HG02610 (cell line): ENCODE data around the gene PCBP1.
"Not testable (repeated sequence)": the region's sequence is repeated elsewhere in the genome, so short reads cannot be mapped to it uniquely, and the experiment has no call there.

Experiments used
- ATAC-seq: cut with Tn5 transposase; IDR thresholded peaks from one replicate; pipeline ENCODE4 v1.9.1; 2021; ENCODE audit warnings: mild to moderate bottlenecking, moderate library complexity; ENCODE audit not compliant: unreplicated experiment

Gene PCBP1

GRCh38 chr2:70095720-70096670, 8.7 kb downstream of the PCBP1 start:
- no peak for ATAC-seq

DNA sequence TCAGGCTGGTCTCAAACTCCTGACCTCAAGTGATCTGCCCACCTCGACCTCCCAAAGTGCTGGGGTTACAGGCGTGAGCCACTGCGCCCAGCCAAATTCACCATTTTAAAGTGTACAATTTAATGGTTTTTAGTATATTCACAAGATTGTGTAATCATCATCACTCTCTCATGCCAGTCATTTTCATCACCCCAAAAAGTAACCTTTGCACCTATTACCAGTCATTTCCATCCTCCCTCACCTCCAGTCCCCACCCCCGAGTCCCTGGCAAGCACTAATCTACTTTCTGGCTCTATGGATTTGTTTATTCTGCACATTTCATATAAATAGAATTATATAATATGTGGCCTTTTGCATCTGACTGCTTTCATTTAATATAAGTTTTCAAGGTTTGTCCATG, 10.8 kb downstream of the PCBP1 start:
- ATAC-seq: no peak

DNA sequence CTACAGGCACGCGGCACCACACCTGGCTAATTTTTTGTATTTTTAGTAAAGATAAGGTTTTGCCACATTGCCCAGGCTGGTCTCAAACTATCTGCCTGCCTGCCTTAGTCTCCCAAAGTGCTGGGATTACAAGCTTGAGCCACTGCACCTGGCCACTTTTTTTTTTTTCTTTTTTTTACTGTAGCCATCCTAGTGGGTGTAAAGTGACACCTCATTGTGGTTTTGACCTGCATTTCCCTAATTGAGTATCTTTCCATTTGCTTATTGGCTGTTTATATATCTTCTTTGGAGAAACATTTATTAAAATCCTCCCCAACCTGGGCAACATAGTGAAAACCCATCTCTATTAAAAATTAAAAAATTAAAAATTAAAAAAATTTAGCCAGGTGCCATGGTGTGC, 12.0 kb downstream of the PCBP1 start:
- no peak for ATAC-seq

GRCh38 chr2:70101174-70101573, 13.9 kb downstream of the PCBP1 start:
- ATAC-seq: no peak

GRCh38 chr2:70101686-70102085, 14.4 kb downstream of the PCBP1 start:
- not testable (repeated sequence) for ATAC-seq

- not testable (repeated sequence) for ATAC-seq
Observed at GRCh38 chr2:70102323-70102905, 15.1 kb downstream of the PCBP1 start.

DNA sequence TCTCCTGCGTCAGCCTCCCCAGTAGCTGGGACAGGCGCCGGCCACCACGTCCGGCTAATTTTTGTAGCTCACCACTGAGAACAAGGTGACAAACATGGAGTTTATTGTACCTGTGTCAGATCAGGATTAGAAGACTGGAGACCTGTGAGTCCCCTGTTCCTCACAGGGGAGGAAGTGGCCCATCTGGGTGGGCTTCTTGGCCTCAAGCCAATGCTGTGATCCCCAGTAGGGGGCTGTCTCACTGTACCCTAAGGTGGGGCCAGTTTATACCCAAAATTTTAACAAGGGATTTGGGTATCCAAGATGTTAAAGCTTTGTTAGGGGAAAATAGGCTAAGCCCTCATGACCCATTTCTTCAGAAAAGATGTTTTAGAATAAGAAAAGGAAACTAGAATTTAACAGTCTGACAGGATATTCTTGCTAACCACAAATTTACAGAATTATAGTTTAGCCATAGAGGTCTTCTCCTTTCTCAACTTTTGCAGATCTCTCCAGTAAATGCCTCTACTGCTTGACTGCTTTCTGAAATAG, 16.3 kb downstream of the PCBP1 start:
- no peak for ATAC-seq

DNA sequence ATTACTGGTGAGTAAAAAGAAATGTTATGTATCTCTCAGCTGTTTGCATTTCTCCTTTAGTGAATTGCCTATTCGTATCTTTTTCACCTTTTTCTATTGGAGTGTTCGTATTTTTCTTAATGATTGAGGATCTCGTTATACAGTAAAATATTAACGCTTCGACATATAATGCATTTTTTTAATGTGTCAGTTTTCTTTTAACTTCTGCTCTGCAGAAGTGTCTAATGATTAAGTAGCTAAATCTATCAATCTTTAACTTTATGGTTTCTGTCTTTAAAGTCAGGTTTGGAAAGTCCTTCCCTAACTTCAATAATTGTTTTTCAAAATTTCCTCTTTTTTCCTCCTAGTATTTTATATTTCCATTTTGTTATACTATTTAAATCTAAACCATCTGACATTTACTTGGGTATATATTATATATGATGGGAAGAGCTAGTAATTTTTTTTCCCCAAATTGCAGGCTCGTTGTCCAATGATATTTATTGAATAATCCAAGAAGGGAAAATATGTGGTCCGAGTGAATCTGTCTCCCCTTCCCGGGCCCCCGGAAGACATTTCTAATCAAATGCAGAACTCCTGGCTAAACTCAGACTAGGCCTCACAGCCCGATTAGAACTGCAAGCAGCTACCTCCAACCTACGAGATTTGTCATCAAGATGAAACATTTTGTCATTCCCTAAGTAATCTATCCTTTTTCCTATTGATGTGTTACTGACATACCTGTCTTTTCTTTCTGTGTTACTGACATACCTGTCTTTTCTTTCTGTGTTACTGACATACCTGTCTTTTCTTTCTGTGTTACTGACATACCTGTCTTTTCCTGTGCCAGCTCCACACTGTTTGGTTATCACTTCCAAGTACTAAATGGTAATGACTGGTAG, 17.2 kb downstream of the PCBP1 start:
- ATAC-seq: no peak

GRCh38 chr2:70106138-70106537, 18.9 kb downstream of the PCBP1 start:
- not testable (repeated sequence) for ATAC-seq

DNA sequence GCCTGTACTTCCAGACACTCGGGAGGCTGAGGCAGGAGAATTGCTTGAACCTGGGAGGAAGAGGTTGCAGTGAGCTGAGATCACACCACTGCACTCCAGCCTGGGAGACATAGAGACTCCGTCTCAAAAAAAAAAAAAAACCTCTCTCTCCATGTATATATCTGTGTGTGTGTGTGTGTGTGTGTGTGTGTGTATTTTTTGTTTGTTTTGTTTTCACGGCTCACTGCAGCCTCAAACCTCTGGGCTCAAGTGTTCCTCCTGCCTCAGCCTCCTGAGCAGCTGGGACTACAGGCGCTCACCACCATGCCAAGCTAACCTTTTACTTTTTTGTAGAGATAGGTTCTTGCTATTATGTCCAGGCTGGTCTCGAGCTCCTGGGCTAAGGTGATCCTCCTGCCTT, 23.1 kb downstream of the PCBP1 start:
- ATAC-seq: not testable (repeated sequence)

DNA sequence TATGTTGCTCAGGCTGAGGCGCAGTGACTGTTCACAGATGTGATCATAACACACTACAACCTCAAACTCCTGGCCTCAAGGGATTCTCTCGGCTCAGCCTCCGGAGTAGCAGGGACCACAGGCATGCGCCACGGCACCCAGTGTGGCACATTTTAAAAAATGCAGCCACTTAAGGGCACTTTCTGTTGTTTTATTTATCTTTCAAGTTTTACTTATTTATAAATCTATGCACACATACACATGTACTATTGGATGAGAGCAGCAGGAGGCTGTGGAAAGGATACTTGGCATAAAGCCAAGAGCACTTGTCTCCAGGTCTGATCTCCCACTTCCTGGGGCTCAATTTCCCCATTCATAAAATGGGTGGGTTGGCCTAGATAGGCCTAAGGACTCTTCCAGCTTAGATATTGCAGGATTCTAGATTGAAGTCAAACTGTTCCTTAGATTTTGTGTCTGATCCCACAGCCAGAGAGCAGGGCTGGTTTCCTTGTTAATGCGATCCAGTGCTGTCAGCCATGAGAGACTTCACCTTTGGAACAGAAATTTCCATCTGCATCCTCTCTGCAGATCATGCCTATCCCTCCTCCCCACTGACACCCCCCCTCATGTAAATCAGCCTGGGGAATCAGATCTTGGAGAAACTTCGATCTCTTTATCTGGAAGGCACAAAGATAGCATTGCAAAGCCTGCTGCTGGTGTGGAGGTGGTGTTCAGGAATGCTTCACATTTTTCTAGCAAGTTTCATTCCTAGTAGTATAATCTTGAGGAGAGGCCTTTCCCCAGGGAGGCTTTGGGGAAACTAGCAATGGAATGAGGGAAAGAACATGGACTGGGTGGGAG, 24.7 kb downstream of the PCBP1 start:
- no peak for ATAC-seq

GRCh38 chr2:70113359-70114070, 26.2 kb downstream of the PCBP1 start:
- ATAC-seq: no peak

GRCh38 chr2:70115646-70116442, 28.6 kb downstream of the PCBP1 start:
- peak; percentile 65 for ATAC-seq

- no peak for ATAC-seq
Observed at GRCh38 chr2:70116936-70117552, 29.8 kb downstream of the PCBP1 start.

DNA sequence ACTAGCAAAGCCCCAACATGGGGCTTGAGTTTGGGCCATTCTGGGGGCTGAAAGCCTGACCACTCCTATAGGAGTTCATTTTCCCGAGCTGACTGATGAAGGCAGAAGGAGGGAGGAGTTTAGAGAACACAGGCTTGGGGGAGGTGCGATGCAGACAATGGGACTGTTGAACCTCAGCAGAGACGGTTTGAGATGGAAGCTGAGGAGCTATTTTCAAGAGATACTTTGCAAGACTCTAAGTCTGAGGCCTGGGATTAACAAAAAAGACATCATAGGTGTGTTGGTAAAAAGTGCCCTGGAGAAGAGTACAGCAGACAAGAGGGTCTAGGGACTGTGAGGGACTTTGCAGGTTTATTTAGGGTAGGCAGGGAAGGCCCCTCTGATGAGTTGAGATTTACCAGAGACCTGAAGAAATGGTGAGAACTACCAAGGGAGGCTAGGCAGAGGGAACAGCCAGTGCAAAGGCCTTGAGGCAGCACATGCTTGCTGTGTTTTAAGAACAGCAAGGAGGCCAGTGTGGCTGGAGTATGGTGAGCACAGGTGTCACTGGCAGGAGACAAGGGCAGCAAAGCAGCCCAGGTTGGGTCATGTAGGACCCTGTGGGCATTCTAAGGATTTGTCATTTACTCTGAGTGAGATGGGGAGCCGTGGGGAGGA, 31.6 kb downstream of the PCBP1 start:
- ATAC-seq: no peak

GRCh38 chr2:70121627-70122372, 34.5 kb downstream of the PCBP1 start:
- no peak for ATAC-seq

DNA sequence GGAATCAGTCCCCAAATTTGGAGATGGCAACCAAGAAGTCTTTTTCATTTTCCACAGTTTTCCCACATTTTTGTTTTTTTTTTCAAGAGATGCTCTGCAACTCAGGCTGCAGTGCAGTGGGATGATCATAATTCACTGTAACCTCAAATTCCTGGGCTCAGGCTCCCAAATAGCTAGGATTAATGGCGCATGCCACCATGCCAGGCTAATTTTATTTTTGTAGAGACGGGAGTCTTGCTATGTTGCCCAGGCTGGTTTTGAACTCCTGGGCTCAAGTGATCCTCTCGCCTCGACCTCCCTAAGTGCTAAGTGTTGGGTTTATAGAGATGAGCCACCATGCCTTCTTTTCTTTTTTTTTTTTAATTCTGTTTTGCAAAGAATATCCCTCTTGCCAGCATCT, 35.2 kb downstream of the PCBP1 start:
- ATAC-seq: no peak
